Esophagus muscularis mucosa (tissue), 4 donors: Measurements from ENCODE around the gene RHBDL3. TPM values are rescaled to one million over a fixed set of nuclear protein-coding genes. Genes with fewer than 3 reads are reported as not detected.
"Not testable (repeated sequence)": the region's sequence is repeated elsewhere in the genome, so short reads cannot be mapped to it uniquely, and the experiment has no call there.

Source experiments
- DNase-seq: peaks from one replicate; pipeline ENCODE4 v3.0.0-alpha.2; 2017; ENCODE audit errors: extremely low spot score
- H3K27ac ChIP-seq, 4 donors: fragments of 200-600 bp; sonication (generic); replicated peaks in 1 of 4; 1 replicate in 3 of 4; 2 replicates in 1 of 4; pipeline ENCODE4 v1.5.1; 2016 to 2019; ENCODE audit warnings: mild to moderate bottlenecking in 1 of 4
- H3K27me3 ChIP-seq, 4 donors: fragments of 200-600 bp; sonication (generic); one replicate each; pipeline versions ENCODE4 v1.5.1 to v1.6.0; 2016 to 2019
- H3K36me3 ChIP-seq, 4 donors: fragments of 200-600 bp; sonication (generic); one replicate each; pipeline ENCODE4 v1.5.1; 2016 to 2019
- H3K4me1 ChIP-seq, 4 donors: fragments of 200-600 bp; sonication (generic); one replicate each; pipeline ENCODE4 v1.5.1; 2016 to 2019
- H3K4me3 ChIP-seq, 4 donors: fragments of 200-600 bp; sonication (generic); 1 replicate in 2 of 4; 2 replicates in 2 of 4; pipeline ENCODE4 v1.5.1; 2016 to 2019; ENCODE audit warnings: mild to moderate bottlenecking in 4 of 4, moderate library complexity in 1 of 4
- H3K9me3 ChIP-seq, 4 donors: fragments of 200-600 bp; sonication (generic); 1 replicate in 3 of 4; 2 replicates in 1 of 4; pipeline ENCODE4 v1.5.1; 2016 to 2019
- CTCF ChIP-seq, 3 experiments: fragments of 200-600 bp in 2 of 3; fragments of 450-650 bp in 1 of 3; sonication (generic) in 2 of 3; IDR thresholded peaks; one replicate each; pipeline ENCODE4 v1.5.1; 2017 to 2019; ENCODE audit warnings: antibody characterized with exemption in 3 of 3, mild to moderate bottlenecking in 2 of 3, moderate library complexity in 1 of 3
- EP300 ChIP-seq: sonication (generic); formaldehyde crosslinking; IDR thresholded peaks from one replicate; pipeline ENCODE4 v1.6.1; 2017; ENCODE audit warnings: antibody characterized with exemption
- POLR2A ChIP-seq: fragments of 450-650 bp; IDR thresholded peaks from one replicate; pipeline ENCODE4 v1.6.1; 2017; ENCODE audit warnings: antibody characterized with exemption, moderate library complexity, mild to moderate bottlenecking, low read depth
- POLR2AphosphoS5 ChIP-seq, 2 donors: sonication (generic); formaldehyde crosslinking; IDR thresholded peaks; one replicate each; pipeline ENCODE4 v1.6.1; 2017; ENCODE audit warnings: antibody characterized with exemption in 2 of 2
- WGBS: methylation state at CpG from one replicate; pipeline ENCODE4 v1.1.5; 2018; 5-methylcytosine and 5-hydroxymethylcytosine counted together
- intact Hi-C: fragments of 100-400 bp; cut with DNase I; formaldehyde crosslinking; loops from one replicate; pipeline ENCODE4 v1.15.1; 2023
- total RNA-seq, 4 donors: library from RNA; depleted of rRNA; stranded (reverse); fragments of >200 nt; gene quantifications; one replicate each; pipeline versions ENCODE4 v1.1.0 to v1.2.1, GENCODE V29; 2016

RHBDL3 gene
- total RNA-seq, 4 donors from 2014 or later, result 0.42 to 2.1 (median 1.0) TPM

- TF ChIP-seq CTCF (IDR thresholded peaks at IDR 0.05) (no peak), EP300 (no peak), POLR2AphosphoS5 (IDR thresholded peaks at IDR 0.05) (no peak), POLR2A (no peak)
- Histone ChIP-seq H3K27ac (no peak overlapping the region), H3K27me3 (no peaks in the 10 kb centered on the region), H3K9me3 (no peaks in the 10 kb centered on the region), H3K4me3 (no peak overlapping the region), H3K36me3 (no peaks in the 10 kb centered on the region), H3K4me1 (peaks cover 0 to 4% (median 0%) of the 10 kb centered on the region in 4 donors)
- intact Hi-C loops, result no loop called here
- no peak for DNase-seq
- WGBS, result 91% methylated on average over 4 of the region's 4 CpGs
These were observed 51.7 kb downstream of the RHBDL3 start for GRCh38 chr17:32317353-32317752.

- Histone ChIP-seq H3K27ac (no peak overlapping the region), H3K4me1 (peaks cover 0 to 4% (median 0%) of the 10 kb centered on the region in 4 donors), H3K4me3 (no peak overlapping the region), H3K9me3 (no peaks in the 10 kb centered on the region), H3K27me3 (no peaks in the 10 kb centered on the region), H3K36me3 (no peaks in the 10 kb centered on the region)
- intact Hi-C loops, result no loop called here
- no peak for DNase-seq
- WGBS, result 87% methylated on average over 8 of the region's 8 CpGs
- TF ChIP-seq EP300, result no peak
- no peak for TF ChIP-seq POLR2A
These were observed 52.4 kb downstream of the RHBDL3 start for GRCh38 chr17:32318071-32318470.

GRCh38 chr17:32319548-32319905 lies 53.9 kb downstream of the RHBDL3 start:
- DNase-seq, result no peak
- intact Hi-C loops, result no loop called here
- Histone ChIP-seq H3K27ac (no peak overlapping the region), H3K36me3 (no peaks in the 10 kb centered on the region), H3K9me3 (no peaks in the 10 kb centered on the region), H3K4me3 (no peak overlapping the region), H3K4me1 (peaks cover 0 to 9% (median 2%) of the 10 kb centered on the region in 4 donors), H3K27me3 (no peaks in the 10 kb centered on the region)
- 16% methylated on average over 5 of the region's 5 CpGs for WGBS
- TF ChIP-seq EP300 (no peak), CTCF (IDR thresholded peaks at IDR 0.05) (peak; percentile 90 to 96 (median 94))

GRCh38 chr17:32320080-32320479 lies 54.4 kb downstream of the RHBDL3 start:
- H3K4me3 ChIP-seq, H3K9me3 ChIP-seq, DNase-seq, H3K4me1 ChIP-seq, intact Hi-C loops, H3K27ac ChIP-seq, H3K36me3 ChIP-seq, H3K27me3 ChIP-seq: not testable (repeated sequence)
- 92% methylated on average over 6 of the region's 6 CpGs for WGBS

GRCh38 chr17:32320847-32321246 lies 55.2 kb downstream of the RHBDL3 start:
- 88% methylated on average over 11 of the region's 15 CpGs for WGBS
- intact Hi-C loops, result loop anchor here (1.0 kb wide), 1 partner anchor 68 kb away; no protein-coding TSS in a partner anchor
- DNase-seq, result no peak

More at GRCh38 chr17:32320847-32321246, 55.2 kb downstream of the RHBDL3 start:
- no peak overlapping the region for H3K4me3 ChIP-seq
- no peaks in the 10 kb centered on the region for H3K27me3 ChIP-seq
- no peak overlapping the region for H3K27ac ChIP-seq
- H3K4me1 ChIP-seq, result peaks cover 0 to 10% (median 2%) of the 10 kb centered on the region in 4 donors
- TF ChIP-seq CTCF (IDR thresholded peaks at IDR 0.05) (no peak), POLR2A (no peak), POLR2AphosphoS5 (IDR thresholded peaks at IDR 0.05) (no peak), EP300 (no peak)
- no peaks in the 10 kb centered on the region for H3K9me3 ChIP-seq
- no peaks in the 10 kb centered on the region for H3K36me3 ChIP-seq
